K562 (cell line): ENCODE data around the gene MYL12A. TPM values are rescaled to one million over a fixed set of nuclear protein-coding genes. Genes with fewer than 3 reads are reported as not detected.

Experiments
- BDP1 ChIP-seq: IDR thresholded peaks from 3 replicates; pipeline ENCODE4 v1.6.1; 2011; ENCODE audit not compliant: insufficient read length, insufficient read depth
- CC2D1A ChIP-seq: fragments of 450-650 bp; IDR thresholded peaks from 2 replicates; pipeline ENCODE4 v1.6.1; 2017; ENCODE audit warnings: mild to moderate bottlenecking
- EWSR1 ChIP-seq: fragments of 450-650 bp; IDR thresholded peaks from 2 replicates; pipeline ENCODE4 v1.6.1; 2018; ENCODE audit warnings: borderline replicate concordance, mild to moderate bottlenecking, low read depth, moderate library complexity; ENCODE audit not compliant: partially characterized antibody
- GTF2E2 ChIP-seq: fragments of 200-800 bp; sonication (Bioruptor generic); IDR thresholded peaks from 2 replicates; pipeline ENCODE4 v1.6.1; 2016; ENCODE audit warnings: missing genetic modification characterization, missing compliant biosample characterization
- HDAC1 ChIP-seq, 2 experiments: fragments of 450-650 bp; IDR thresholded peaks; 2 replicates each; pipeline ENCODE4 v1.6.1; 2016 to 2017; ENCODE audit warnings: inconsistent platforms in 1 of 2, mild to moderate bottlenecking in 1 of 2, moderate library complexity in 1 of 2
- ILF3 ChIP-seq: fragments of 450-650 bp; IDR thresholded peaks from 2 replicates; pipeline ENCODE4 v1.6.1; 2018; ENCODE audit warnings: antibody characterized with exemption, mild to moderate bottlenecking, moderate library complexity, borderline replicate concordance
- NBN ChIP-seq: fragments of 450-650 bp; IDR thresholded peaks from 2 replicates; pipeline ENCODE4 v1.6.1; 2016; ENCODE audit warnings: low read depth, mild to moderate bottlenecking
- NFYB ChIP-seq: IDR thresholded peaks from 2 replicates; pipeline ENCODE4 v1.6.1; 2011; ENCODE audit warnings: mild to moderate bottlenecking, moderate library complexity; ENCODE audit not compliant: insufficient read length; ENCODE audit errors: extremely low read depth
- NR2C1 ChIP-seq, 2 experiments: fragments of 450-650 bp; IDR thresholded peaks; 2 replicates each; pipeline ENCODE4 v1.6.1; 2017; ENCODE audit warnings: mild to moderate bottlenecking in 2 of 2, antibody characterized with exemption in 1 of 2, inconsistent platforms in 1 of 2, missing compliant biosample characterization in 1 of 2, missing genetic modification characterization in 1 of 2
- PHB ChIP-seq: fragments of 250-450 bp; sonication (Bioruptor Pico); IDR thresholded peaks from 2 replicates; pipeline ENCODE4 v1.5.0; 2021
- PPARD ChIP-seq: fragments of 250-450 bp; sonication (Bioruptor Pico); IDR thresholded peaks from 2 replicates; pipeline ENCODE4 v1.8.0; 2022; ENCODE audit warnings: inconsistent platforms, mild to moderate bottlenecking, moderate library complexity
- RBM15 ChIP-seq: fragments of 200-400 bp; formaldehyde crosslinking; IDR thresholded peaks from 2 replicates; pipeline ENCODE4 v1.6.1; 2018; ENCODE audit warnings: mild to moderate bottlenecking, low read length, moderate library complexity; ENCODE audit not compliant: insufficient read depth
- TRIM28 ChIP-seq: fragments of 450-650 bp; IDR thresholded peaks from 2 replicates; pipeline ENCODE4 v1.6.1; 2017
- ZNF134 ChIP-seq: fragments of 250-450 bp; sonication (Bioruptor Pico); conservative IDR thresholded peaks from 2 replicates; pipeline ENCODE4 v1.4.0; 2020
- ZNF146 ChIP-seq: IDR thresholded peaks from one replicate; pipeline ENCODE4 v1.6.1; 2018; ENCODE audit warnings: missing compliant biosample characterization; ENCODE audit not compliant: unreplicated experiment
- ZNF217 ChIP-seq: sonication (generic); formaldehyde crosslinking; IDR thresholded peaks from 2 replicates; pipeline ENCODE4 v1.8.0; 2022; ENCODE audit warnings: mild to moderate bottlenecking, missing genetic modification reagents
- ZNF668 ChIP-seq: fragments of 250-450 bp; sonication (Bioruptor Pico); IDR thresholded peaks from 2 replicates; pipeline ENCODE4 v1.8.0; 2022; ENCODE audit warnings: mild to moderate bottlenecking, inconsistent platforms
- polyA plus RNA-seq, 8 experiments: library from polyadenylated mRNA; depleted of rRNA in 4 of 8; stranded (reverse) in 5 of 8; unstranded in 3 of 8; fragments of >200 nt; fragmentation: Nextera tagmentation in 2 of 8; fragmentation: Illumina TruSeq in 1 of 8; extraction: Ambion mirVana in 2 of 8; extraction: Trizol in 1 of 8; gene quantifications; 2 replicates each; pipeline versions ENCODE4 v1.2.1 to v1.2.3, GENCODE V29; 2011 to 2014; ENCODE audit warnings: inconsistent platforms in 1 of 8, missing spikeins in 1 of 8
- total RNA-seq, 7 experiments: library from RNA; depleted of rRNA in 6 of 7; stranded (reverse); fragments of >200 nt in 6 of 7; fragmentation: Illumina TruSeq in 2 of 7; extraction: Trizol in 2 of 7; gene quantifications; 2 replicates each; pipeline versions ENCODE4 v1.2.1 to v1.2.3, GENCODE V29; 2011 to 2021; ENCODE audit warnings: low replicate concordance in 1 of 7
- TF ChIP-seq, protein P1 (sequence below): IDR thresholded peaks from 2 replicates; pipeline ENCODE4 v1.6.1; 2016; ENCODE audit warnings: missing genetic modification characterization, missing compliant biosample characterization
- TF ChIP-seq, protein P2 (sequence below): sonication (generic); IDR thresholded peaks from 2 replicates; pipeline ENCODE4 v1.6.1; 2016
- TF ChIP-seq, protein P3 (sequence below): fragments of 450-650 bp; IDR thresholded peaks from 2 replicates; pipeline ENCODE4 v1.6.1; 2016; ENCODE audit warnings: mild to moderate bottlenecking
- TF ChIP-seq, protein P4 (sequence below), 2 experiments: fragments of 200-800 bp in 1 of 2; sonication (Bioruptor generic) in 1 of 2; sonication (generic) in 1 of 2; formaldehyde crosslinking in 1 of 2; IDR thresholded peaks in 1 of 2; conservative IDR thresholded peaks in 1 of 2; 2 replicates each; pipeline versions ENCODE4 v1.5.0 to v1.6.1; 2016 to 2020; ENCODE audit warnings: missing compliant biosample characterization in 1 of 2, missing genetic modification characterization in 1 of 2, missing genetic modification reagents in 1 of 2
- TF ChIP-seq, protein P5 (sequence below): sonication (generic); formaldehyde crosslinking; IDR thresholded peaks from 2 replicates; pipeline ENCODE4 v1.8.1; 2022; ENCODE audit warnings: missing genetic modification reagents

The MYL12A gene
- total and polyA plus RNA-seq, 9 of the 15 experiments (the other 6 are each of a cell fraction or from before 2014, with no cell fraction given): 308 to 1,031 (median 559) TPM

DNA sequence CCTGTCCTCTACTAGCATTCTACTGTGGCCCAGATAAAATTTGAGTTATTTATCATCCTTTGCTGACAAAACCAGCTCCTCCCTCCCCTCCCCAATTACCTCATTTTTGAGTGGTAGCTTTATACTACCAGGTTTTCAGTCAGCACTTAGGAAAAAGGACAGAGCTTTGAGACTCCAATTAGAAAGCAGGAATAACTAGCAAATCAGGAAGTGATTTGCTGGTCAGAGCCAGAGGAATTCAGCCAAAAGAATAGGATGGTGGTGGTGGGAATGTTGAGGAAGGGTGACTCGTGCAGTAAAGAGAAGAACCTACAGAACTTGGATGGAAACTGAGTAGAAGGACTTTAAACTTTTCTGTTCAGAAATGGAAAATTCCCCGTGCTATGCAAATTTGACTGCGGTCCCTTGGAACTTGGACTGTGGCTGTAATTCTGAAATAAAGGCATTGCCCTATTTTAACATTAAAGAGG is 18.0 kb downstream of the MYL12A start (continued):
- TF ChIP-seq CC2D1A (no peak), ZNF146 (CRISPR knock-in tag) (no peak), NBN (no peak), NR2C1 (IDR thresholded peaks at IDR 0.05) (no peak), NR2C1 (tag; IDR thresholded peaks at IDR 0.05) (no peak), HDAC1 (IDR thresholded peaks at IDR 0.05) (0 out of 4 replicates have a peak, but pooled peaks of 1 of the 2 experiments have one; percentile 24), EWSR1 (no peak), GTF2E2 (tag) (no peak), ZNF134 (CRISPR knock-in tag) (no peak), PPARD (CRISPR knock-in tag) (no peak), ZNF668 (CRISPR knock-in tag) (no peak), NFYB (no peak), RBM15 (no peak), BDP1 (no peak), ZNF217 (CRISPR knock-in tag) (no peak), ILF3 (no peak), PHB (CRISPR knock-in tag) (no peak), TRIM28 (no peak)
- TF ChIP-seq, protein P1, sequence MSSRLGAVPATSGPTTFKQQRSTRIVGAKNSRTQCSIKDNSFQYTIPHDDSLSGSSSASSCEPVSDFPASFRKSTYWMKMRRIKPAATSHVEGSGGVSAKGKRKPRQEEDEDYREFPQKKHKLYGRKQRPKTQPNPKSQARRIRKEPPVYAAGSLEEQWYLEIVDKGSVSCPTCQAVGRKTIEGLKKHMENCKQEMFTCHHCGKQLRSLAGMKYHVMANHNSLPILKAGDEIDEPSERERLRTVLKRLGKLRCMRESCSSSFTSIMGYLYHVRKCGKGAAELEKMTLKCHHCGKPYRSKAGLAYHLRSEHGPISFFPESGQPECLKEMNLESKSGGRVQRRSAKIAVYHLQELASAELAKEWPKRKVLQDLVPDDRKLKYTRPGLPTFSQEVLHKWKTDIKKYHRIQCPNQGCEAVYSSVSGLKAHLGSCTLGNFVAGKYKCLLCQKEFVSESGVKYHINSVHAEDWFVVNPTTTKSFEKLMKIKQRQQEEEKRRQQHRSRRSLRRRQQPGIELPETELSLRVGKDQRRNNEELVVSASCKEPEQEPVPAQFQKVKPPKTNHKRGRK: no peak
- TF ChIP-seq, protein P2, sequence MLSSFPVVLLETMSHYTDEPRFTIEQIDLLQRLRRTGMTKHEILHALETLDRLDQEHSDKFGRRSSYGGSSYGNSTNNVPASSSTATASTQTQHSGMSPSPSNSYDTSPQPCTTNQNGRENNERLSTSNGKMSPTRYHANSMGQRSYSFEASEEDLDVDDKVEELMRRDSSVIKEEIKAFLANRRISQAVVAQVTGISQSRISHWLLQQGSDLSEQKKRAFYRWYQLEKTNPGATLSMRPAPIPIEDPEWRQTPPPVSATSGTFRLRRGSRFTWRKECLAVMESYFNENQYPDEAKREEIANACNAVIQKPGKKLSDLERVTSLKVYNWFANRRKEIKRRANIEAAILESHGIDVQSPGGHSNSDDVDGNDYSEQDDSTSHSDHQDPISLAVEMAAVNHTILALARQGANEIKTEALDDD: peak; percentile 76; the same call in 1 of the 2 replicates
- TF ChIP-seq, protein P3, sequence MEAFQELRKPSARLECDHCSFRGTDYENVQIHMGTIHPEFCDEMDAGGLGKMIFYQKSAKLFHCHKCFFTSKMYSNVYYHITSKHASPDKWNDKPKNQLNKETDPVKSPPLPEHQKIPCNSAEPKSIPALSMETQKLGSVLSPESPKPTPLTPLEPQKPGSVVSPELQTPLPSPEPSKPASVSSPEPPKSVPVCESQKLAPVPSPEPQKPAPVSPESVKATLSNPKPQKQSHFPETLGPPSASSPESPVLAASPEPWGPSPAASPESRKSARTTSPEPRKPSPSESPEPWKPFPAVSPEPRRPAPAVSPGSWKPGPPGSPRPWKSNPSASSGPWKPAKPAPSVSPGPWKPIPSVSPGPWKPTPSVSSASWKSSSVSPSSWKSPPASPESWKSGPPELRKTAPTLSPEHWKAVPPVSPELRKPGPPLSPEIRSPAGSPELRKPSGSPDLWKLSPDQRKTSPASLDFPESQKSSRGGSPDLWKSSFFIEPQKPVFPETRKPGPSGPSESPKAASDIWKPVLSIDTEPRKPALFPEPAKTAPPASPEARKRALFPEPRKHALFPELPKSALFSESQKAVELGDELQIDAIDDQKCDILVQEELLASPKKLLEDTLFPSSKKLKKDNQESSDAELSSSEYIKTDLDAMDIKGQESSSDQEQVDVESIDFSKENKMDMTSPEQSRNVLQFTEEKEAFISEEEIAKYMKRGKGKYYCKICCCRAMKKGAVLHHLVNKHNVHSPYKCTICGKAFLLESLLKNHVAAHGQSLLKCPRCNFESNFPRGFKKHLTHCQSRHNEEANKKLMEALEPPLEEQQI: no peak
- TF ChIP-seq, protein P4, sequence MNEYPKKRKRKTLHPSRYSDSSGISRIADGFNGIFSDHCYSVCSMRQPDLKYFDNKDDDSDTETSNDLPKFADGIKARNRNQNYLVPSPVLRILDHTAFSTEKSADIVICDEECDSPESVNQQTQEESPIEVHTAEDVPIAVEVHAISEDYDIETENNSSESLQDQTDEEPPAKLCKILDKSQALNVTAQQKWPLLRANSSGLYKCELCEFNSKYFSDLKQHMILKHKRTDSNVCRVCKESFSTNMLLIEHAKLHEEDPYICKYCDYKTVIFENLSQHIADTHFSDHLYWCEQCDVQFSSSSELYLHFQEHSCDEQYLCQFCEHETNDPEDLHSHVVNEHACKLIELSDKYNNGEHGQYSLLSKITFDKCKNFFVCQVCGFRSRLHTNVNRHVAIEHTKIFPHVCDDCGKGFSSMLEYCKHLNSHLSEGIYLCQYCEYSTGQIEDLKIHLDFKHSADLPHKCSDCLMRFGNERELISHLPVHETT (CRISPR knock-in tag; conservative IDR thresholded peaks at IDR 0.05 in 1 of 2, IDR thresholded peaks at IDR 0.05 in 1 of 2): no peak
- TF ChIP-seq, protein P5, sequence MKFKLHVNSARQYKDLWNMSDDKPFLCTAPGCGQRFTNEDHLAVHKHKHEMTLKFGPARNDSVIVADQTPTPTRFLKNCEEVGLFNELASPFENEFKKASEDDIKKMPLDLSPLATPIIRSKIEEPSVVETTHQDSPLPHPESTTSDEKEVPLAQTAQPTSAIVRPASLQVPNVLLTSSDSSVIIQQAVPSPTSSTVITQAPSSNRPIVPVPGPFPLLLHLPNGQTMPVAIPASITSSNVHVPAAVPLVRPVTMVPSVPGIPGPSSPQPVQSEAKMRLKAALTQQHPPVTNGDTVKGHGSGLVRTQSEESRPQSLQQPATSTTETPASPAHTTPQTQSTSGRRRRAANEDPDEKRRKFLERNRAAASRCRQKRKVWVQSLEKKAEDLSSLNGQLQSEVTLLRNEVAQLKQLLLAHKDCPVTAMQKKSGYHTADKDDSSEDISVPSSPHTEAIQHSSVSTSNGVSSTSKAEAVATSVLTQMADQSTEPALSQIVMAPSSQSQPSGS (CRISPR knock-in tag): no peak
